ENCODE data around the gene PTPN22. TPM values are rescaled to one million over a fixed set of nuclear protein-coding genes. Genes with fewer than 3 reads are reported as not detected.

The PTPN22 gene
- 1 to 10 TPM in 1 of 12 donors, under 1 TPM in 9, not detected in 2; 0.14 to 2.6 (median 0.31) TPM for polyA plus RNA-seq (ENCODE audit: insufficient read length in 12 of 12)
- long read RNA-seq, donor 1: 0 reads
- long read RNA-seq, donor 2: 0 reads
- long read RNA-seq, donor 3: 0 reads
- long read RNA-seq, donor 4: 0 reads
- long read RNA-seq, donor 5: 0 reads
- long read RNA-seq, donor 6: 0 reads
- long read RNA-seq, donor 7: 0 reads
- long read RNA-seq, donor 8: 0 reads
- long read RNA-seq, donor 9: 0 reads
- long read RNA-seq, donor 10: 0 reads
- long read RNA-seq, donor 11: 0 reads

DNA sequence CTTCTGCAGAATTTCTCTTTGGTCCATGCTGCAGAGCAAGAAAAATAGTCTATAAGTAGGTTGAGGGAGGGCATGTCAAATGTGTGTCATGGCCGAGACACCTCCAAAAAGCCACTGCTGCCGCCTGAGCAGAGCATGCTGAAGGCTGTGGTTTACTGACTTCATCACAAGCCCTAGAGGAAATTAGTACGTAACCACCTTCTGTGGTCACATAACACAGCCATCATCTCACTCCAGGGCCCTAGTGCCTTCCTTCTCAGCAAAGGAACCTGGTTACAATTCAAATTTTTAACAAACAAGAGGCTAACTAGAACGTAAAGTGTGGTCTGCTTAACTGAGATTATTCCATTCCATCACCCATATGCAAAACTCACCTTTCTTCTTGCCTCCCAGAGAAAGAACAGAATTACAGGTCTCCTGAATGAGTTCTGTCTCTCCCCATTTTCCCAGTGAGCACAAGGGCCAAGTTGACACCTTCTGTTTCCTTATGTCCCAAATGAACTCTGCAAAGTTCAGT, at the start of gene PTPN22:
Gene PTPN22 (minus strand): TSS at position 116 of the 517 bp plus-strand sequence.
- DNase-seq: peak; percentile 19

DNA sequence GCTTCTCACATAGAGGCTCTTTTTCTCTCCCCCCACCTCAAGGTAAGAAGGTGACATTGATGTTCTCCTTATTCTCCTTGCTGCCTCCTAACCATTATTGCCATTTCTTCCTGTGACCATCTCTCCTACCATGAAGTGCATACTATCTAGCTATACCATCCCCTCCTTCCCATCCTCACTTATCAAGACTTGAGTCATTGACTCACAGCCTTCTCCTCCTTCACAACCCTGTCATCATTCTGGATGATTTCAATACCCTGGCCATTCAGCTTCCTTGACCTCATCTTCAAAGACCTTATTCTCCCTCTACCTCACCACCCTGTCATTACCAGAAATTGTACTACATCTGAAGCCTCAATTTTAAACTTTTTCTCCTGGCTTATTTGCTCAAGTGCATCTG, 46.7 kb upstream of the PTPN22 start:
- no peak for DNase-seq

DNA sequence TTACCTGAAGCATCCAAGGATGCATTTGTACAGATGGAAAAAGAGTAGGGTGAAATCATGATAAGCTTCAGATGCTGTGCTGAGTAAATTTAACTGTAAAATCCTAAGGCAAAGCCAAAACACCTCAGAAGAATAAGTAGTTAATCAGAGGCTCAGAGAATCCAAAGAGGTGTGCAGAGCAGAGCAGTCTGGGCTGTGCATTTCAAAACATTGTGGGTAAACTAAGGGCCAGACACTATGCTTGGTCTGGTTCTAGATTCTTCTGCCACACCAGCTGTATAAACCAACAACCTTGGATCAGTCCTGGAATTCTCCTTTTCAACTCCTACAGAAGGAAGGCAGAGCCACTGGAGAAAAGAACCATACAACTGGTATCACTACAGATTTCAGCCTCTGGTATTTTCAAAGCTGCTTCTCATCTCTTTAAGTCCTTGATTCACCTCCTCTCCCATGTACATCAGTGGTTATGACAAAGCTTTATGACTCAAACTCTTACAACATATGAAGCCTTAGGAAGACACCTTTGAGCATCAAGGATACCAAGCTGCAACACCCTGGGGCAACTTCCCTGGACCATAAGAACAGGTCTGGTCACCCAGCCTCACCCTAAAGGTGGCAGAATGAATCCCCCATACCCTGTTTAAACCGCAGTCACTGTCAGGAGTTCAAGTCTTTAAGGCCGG, 46.0 kb upstream of the PTPN22 start:
- DNase-seq: no peak

DNA sequence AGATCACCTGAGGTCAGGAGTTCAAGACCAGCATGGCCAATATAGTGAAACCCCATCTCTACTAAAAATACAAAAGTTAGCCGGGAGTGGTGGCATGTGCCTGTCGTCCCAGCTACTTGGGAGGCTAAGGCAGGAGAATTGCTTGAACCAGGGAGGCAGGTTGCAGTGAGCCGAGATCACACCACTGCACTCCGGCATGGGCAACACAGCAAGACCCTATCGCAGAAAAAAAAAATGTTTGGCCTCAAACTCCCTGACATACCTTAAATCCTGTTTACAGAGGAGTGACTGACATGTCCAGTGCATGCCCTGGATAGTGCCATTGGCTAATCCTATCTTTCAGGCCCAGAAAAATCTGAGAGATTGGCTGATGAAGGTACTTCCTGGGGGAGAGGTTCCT, 45.5 kb upstream of the PTPN22 start:
- no peak for DNase-seq

DNA sequence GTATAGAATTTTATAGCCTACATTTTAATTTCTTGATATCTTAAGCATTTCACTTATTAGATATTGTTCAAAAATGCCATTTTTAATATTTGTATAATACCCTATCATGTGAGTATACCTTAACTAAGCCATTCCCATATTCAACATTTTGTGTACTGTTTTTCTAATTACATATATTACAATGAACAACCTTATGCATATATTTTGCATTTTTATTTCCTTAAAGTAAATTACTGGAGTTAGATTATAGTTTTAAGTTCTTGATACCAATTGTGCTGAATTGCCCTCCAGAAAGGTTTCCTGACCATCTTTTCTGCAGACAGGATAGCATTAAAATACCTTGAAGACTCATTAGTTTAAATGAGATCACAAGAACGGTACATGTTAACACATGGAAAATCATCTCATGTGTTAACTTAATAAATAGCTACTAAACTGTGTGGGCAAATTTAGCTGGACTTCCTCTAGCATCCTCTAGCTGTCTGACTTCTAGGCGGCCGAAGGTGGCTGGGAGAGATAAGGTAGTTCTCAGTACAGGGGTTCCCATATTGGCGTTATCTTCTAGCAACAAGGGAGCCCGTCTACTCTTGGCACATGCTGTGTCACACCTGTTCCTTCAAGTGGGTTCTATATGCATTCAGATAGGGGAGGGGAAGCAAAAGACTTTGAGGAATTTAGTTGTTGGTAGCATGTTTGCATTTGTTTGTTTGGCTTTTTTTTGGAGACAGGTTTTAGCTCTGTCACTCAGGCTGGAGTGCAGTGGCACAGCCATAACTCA, 42.6 kb upstream of the PTPN22 start:
- DNase-seq: no peak

DNA sequence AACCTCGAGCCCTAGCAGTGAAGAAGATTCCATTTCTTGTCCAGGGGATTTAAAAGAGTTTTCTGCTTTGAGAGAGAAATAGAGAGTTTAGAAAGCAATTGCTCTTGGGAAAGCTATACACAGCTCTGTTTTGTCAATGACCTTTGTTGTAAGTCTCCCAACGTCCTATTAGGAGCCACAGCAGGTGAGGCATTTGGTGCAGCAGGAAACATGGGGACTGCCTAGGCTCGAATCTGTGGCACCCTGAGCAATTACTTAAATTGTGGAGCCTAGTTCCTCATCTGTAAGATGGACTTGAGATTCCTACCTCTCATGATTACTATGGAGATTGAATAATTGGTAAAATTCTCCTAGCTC, 41.8 kb upstream of the PTPN22 start:
- DNase-seq: no peak

DNA sequence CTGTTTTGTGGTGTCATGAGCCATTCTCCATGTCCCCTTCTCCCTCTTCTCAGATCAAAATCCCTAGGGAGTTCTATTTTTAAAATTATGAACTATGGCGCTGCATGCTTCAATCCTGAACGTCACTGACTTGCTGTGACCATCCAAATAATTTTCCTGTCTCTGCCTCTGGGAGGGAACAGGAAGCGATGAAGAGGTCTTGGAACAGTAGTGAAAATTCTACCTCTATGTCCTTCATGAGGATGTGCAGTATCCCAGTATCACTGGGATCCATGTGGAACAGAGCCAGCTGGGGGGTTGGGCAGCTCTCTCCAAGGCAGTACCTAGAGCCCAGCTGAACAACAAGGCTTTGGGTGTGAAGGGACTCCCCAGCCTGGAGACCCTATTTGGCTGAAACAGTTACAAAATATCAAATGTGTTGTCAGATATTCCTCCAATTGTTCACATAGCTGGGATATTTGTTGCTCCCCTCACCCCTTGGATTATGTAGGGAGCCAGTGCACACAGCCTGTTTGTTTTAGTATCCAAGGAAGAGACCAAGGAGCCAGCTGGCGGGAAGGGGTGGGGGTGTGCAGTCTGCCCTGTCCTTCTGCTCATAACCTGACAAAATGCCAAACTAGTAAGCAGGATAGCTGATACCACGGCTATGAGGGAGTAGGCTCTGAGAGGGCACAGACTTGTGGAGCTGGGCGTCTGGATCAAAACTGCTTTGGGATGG, 41.2 kb upstream of the PTPN22 start:
- DNase-seq: peak; percentile 46

DNA sequence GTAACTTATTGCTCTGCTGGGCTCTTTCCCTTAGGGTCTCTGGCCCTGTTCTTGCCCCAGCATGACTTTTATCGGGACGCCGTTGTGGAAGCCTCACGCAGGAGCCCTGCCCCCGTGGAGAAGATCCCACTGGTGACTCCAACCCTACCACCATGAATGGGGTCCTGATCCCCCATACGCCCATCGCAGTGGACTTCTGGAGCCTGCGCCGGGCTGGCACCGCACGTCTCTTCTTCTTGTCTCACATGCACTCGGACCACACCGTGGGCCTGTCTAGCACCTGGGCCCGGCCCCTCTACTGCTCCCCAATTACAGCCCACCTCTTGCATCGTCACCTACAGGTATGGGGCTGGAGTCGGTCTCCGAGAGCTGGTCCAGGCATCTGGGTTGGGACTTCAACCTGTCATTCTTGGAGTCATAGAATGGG, 33.9 kb upstream of the PTPN22 start:
- no peak for DNase-seq

DNA sequence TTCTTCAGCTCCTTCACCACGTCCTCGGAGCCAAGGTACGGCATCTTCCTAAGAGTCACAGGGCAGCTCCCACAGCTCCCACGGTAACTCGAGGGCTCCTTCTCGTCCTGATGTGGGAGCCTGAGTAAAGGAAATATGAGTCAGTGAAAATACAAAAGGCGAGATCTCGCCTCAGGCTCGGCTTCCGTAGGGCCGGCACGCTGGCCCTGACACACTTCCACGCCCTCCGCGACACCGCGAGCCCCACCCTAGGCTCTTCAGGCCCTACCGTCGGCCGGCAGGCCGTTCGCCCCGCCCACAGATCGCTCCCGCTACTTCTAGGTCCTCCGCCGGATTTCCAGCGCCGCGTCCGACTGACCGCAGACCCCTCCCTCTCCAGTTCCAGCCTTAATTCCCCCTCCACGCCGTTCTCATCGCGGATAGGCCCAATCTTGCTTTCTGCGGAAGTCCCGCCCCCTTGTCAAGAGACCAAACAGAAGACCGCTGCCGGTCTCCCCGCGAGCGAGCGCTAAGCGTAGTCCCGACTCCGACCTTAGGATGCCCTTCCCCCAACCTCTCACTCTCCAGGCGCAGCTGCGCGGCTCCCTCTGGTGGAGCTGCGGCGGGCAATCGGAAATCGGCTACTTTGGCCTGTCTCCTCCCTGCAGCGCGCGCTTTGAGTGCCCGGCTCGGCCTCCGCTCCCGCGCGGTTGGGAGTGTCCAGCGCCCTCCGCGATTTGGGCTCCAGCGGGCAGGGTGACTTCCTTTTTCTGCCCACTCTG, 33.3 kb upstream of the PTPN22 start, which contains the start of the genes AP4B1 and DCLRE1B:
Gene AP4B1 (minus strand): TSS at position 126 of the 761 bp plus-strand sequence. CDS start 82 bp downstream, at position 44.
Gene DCLRE1B (plus strand): TSS at position 653 of the 761 bp plus-strand sequence. CDS start 261 bp downstream, outside the sequence.
- DNase-seq: peak; percentile 100

DNA sequence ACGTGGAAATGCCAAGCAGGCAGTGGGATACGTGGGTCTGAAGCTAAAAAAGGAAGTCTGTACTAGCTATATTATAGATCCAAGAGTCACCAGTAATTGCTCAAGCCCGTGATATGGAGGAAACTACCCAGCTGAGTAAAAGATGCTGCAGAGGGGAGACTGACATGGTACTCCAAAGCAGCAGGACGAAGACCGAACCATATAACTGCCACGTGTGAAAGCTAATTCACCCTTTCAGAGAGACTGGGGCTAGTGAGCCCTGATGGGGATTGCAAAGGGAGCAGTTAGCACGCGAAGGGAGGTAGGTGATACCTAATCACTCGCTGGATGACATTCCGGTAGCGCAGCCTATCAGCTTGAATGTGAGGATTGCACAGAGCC, 32.8 kb upstream of the PTPN22 start:
- DNase-seq: no peak

DNA sequence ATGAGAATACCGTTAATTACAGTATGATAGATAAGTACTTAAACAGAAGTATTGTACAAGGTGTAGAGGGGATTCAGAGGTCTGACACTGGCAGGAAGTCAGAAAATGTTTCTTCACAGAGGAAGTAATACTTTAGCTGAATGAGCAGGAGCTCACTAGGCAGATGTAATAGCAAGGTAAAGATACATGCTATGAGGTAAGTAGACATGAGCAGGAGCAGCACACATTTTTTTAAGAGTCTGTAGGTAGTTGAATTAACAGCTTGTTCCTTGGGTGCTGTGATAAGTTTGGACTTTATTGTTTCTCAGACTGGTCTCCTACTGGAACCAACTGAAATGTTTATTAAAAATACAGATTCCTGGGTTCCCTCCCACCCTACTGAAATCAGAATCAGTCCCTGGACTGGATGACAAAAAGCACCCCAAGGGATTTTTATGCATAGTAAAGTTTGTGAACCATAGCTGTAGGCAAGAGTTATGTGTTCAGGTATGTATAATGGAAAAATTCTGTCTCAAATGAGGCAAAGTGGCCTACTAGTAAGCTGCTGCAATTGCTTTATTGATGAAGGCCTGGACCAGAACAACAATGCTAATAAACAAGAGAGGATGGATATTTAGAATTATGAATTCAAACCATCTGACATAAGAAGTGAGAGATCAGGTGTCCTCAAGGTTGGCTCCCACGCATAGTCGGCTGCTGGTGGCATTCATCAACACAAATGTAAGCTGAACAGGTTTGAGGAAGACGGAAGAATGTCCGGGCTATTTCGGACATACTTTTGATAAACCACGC, 32.2 kb upstream of the PTPN22 start:
- no peak for DNase-seq

DNA sequence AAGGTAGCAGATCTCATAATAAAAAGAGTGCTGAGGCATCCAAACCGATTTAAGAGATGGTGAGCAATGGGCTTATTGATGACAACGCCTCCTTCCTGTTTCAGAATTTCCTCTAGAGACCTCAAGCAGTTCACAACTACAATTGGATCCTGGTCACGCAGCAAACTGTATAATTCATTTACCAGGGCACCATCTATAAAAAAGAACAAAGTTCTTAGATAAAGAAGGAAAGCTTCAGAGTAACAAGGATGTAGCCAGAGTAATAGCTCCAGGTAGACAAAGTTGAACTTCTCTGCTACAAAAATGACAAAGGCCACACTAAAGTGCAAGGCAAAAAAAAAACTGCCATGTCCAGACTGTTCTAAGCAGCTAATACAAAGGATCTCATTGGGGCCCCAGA, 29.7 kb upstream of the PTPN22 start:
- no peak for DNase-seq

DNA sequence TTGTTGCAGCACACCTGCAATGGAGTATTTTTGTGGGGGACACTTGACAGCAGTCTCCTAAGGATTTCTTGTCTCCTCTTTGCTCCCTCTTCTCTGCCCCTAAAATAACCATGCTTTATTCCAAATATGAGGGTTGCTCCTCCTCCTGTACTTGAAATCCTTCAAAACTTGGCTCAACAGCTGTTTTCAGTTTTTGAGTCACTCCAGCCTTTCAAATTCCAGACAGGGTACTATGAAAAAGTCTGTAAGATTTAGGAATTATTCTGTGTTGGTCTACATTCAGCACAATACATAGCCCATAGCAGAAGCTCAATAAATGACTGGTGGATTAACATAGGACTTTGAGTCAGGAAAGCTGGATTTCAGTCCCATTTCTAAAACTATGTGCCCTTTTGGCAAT, 27.6 kb upstream of the PTPN22 start:
- no peak for DNase-seq

DNA sequence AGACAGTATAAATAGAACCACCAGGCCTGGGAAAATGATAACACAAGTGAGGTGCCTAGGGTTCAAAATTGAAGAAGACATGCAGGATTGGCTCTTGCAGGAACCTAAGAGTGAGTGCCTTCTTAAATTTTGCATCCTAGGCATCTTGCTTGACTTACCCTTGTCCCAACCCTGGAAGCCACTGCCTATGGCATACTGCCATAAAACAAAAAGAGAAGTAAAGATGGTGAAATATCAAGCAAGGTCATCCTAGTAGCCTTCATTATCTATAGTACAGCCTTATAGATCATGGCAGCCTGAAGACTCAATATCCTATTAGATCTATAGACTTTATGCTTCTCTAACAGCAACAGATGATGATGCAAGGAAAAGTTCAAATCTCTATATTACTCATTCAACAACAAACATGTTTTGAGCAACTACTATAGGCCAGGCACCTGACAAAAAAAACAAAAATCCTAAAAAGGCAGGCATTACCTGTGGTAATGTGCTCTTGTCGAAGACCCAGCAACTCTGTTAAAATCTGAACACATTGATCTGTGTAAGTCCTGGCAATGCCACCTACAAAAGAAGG, 26.8 kb upstream of the PTPN22 start:
- no peak for DNase-seq

DNA sequence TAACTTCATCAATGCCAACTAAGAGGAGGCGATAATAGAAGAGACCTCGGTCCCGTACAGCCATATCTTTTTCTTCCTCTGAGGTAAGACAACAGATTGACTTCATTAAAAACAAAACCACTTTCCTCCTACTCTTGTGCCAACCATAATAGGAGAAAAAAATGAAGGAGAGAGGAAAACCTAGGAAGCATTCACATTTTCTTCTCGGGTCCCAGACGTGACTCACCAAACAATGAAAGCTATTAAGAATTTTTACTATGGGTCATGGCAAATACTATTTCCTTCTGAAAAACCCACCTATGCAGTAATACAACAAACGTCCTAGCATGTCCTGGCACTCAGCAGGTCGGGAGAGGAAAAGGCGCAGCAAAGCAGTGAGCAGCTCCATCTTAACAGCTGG, 24.4 kb upstream of the PTPN22 start:
- no peak for DNase-seq

DNA sequence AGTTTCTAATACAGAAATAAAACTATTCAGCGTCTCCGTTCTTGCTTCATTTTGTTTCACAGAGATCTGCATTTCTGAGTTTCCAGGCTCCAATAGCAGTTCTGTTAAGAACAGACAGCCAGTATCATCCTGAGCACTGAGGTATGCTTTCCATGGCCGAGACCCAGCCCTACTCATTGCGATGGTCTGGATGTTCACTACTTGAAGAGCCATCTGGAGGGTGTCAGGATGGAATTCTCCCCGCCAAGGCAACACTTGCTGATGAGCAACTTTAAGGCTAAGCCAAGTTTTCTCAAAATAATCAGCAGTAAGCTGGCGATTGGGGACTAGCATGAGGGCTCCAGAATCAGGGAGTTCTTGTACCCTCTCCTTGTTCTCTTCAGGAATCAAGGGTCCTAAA, 23.6 kb upstream of the PTPN22 start:
- no peak for DNase-seq

DNA sequence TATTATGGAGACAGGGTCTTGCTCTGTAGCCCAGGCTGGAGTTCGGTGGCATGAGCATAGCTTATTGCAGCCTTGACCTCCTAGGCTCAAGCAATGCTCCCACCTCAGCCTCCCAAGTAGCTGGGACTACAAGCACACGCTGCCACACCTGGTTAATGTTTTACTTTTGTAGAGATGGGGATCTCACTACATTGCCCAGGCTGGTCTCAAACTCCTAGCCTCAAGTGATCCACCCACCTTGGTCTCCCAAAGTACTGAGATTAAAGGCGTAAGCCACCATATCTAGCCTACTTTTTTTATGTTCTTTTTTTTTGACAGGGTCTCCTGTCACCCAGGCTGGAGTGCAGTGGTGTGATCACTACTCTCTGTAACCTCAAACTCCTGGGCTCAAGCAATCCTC, 21.8 kb upstream of the PTPN22 start:
- DNase-seq: no peak

DNA sequence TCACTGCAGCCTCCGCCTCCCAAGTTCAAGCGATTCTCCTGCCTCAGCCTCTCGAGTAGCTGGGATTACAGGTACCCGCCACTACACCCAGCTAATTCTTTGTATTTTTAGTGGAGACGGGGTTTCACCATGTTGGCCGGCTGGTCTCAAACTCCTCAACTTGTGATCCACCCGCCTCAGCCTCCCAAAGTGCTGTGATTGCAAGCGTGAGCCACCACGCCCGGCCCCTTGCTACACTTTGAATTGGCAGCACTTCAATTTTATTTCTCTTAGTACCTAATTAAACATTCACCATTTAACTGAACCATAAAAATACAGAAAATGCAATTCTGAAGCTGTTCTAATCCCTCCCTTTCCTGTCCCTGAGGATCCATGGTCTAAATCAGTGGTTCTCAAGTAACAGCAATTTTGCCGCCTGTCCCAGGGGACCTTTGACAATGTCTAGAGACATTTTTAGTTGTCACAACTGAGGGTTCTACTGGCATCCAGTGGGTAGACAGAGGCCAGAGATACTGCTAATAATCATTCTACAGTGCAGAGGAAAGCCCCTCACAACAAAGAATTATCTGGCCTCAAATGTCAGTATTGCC, 20.2 kb upstream of the PTPN22 start:
- no peak for DNase-seq

DNA sequence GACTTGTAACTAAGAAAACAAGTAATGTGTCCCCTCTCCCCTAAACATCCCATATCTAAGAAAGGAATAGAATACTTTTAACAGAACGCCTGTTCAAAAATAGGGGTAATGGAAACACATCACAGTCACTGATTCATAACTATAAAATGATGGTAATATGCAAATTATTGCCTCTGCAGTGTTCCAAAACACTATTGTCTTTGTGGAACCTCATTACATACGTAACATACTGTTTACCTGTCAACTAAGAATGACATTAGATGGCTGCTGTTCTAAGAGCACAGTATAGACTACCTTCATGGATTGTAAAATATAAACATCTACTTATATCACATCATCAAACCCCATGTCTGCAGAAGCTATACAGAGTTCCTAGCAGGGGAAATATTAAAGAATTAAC, 19.3 kb upstream of the PTPN22 start:
- DNase-seq: no peak

Data from muscle of arm (tissue), 14 donors.